Activated CD8-positive, alpha-beta T cell treated with anti-CD3 and anti-CD28 coated beads for 36 hours (primary cell): ENCODE results near the gene SUGCT. TPM values are rescaled to one million over a fixed set of nuclear protein-coding genes. Genes with fewer than 3 reads are reported as not detected.

Source experiments
- ATAC-seq: fragments of 200-7000 bp; cut with Tn5 transposase; one replicate; pipeline ENCODE4 v1.10.0; 2021; ENCODE audit warnings: mild to moderate bottlenecking, moderate library complexity
- CTCF ChIA-PET: fragments of 350-600 bp; sonication (Branson Sonifier 250); formaldehyde crosslinking; loops from one replicate; lab custom pipeline; 2021; ENCODE audit warnings: antibody characterized with exemption; lab: Charles Lee
- POLR2A ChIA-PET: fragments of 350-600 bp; sonication (Branson Sonifier 250); formaldehyde crosslinking; loops from one replicate; lab custom pipeline; 2021; ENCODE audit warnings: antibody characterized with exemption; lab: Charles Lee
- DNase-seq: peaks from one replicate; pipeline ENCODE4 v3.0.0-alpha.2; 2020
- H3K27ac Mint-ChIP-seq: one replicate; pipeline ENCODE4 v1.8.0; 2021; ENCODE audit warnings: mild to moderate bottlenecking, mixed read lengths
- H3K27me3 Mint-ChIP-seq: one replicate; pipeline ENCODE4 v1.8.0; 2021; ENCODE audit warnings: mixed read lengths
- H3K36me3 Mint-ChIP-seq: one replicate; pipeline ENCODE4 v1.8.0; 2021; ENCODE audit warnings: low read depth, mixed read lengths
- H3K4me1 Mint-ChIP-seq: one replicate; pipeline ENCODE4 v1.8.0; 2021; ENCODE audit warnings: low read depth, mixed read lengths
- H3K4me3 Mint-ChIP-seq: one replicate; pipeline ENCODE4 v1.8.0; 2021; ENCODE audit warnings: mild to moderate bottlenecking, moderate library complexity, mixed read lengths
- H3K9me3 Mint-ChIP-seq: one replicate; pipeline ENCODE4 v1.8.0; 2021; ENCODE audit warnings: mixed read lengths
- CTCF ChIP-seq: fragments of 200-600 bp; IDR thresholded peaks from one replicate; pipeline ENCODE4 v1.8.0; 2022; ENCODE audit warnings: antibody characterized with exemption, mild to moderate bottlenecking
- intact Hi-C: fragments of 100-400 bp; cut with micrococcal nuclease; formaldehyde crosslinking; loops from one replicate; pipeline ENCODE4 v1.10.0; 2022
- total RNA-seq, 2 experiments: library from RNA; stranded (reverse); gene quantifications; one replicate each; pipeline ENCODE4 v1.2.3, GENCODE V29; 2021

The SUGCT gene
- total RNA-seq, 2 experiments from 2014 or later: 1.6 to 2.0 TPM

- no peaks in the 10 kb centered on the region for H3K36me3 Mint-ChIP-seq
- no peak for DNase-seq
- intact Hi-C loops: no loop called here
- no peaks in the 10 kb centered on the region for H3K27me3 Mint-ChIP-seq
- H3K4me1 Mint-ChIP-seq: no peaks in the 10 kb centered on the region
- no peak for ATAC-seq
- ChIA-PET POLR2A (interaction anchor here (0.6 to 0.7 kb wide), 2 partner anchors 210 to 1744 kb away, joined by 3 to 4 read pairs; no protein-coding TSS in a partner anchor), CTCF (no interaction called here)
- H3K4me3 Mint-ChIP-seq: no peak overlapping the region
- TF ChIP-seq CTCF: no peak
- H3K27ac Mint-ChIP-seq: no peak overlapping the region
- H3K9me3 Mint-ChIP-seq: no peaks in the 10 kb centered on the region
These were observed 694.1 kb downstream of the SUGCT start for GRCh38 chr7:40828686-40829600.

GRCh38 chr7:40833191-40833887 is 698.5 kb downstream of the SUGCT start:
- H3K4me1 Mint-ChIP-seq: no peaks in the 10 kb centered on the region
- H3K27me3 Mint-ChIP-seq: no peaks in the 10 kb centered on the region
- intact Hi-C loops: no loop called here
- H3K36me3 Mint-ChIP-seq: no peaks in the 10 kb centered on the region
- H3K27ac Mint-ChIP-seq: no peak overlapping the region
- TF ChIP-seq CTCF: no peak
- H3K4me3 Mint-ChIP-seq: no peak overlapping the region
- DNase-seq (no peak), ATAC-seq (no peak)
- ChIA-PET CTCF (interaction anchor here (1.5 kb wide), 1 partner anchor 8 kb away, joined by 3 read pairs; no protein-coding TSS in a partner anchor), POLR2A (no interaction called here)
- H3K9me3 Mint-ChIP-seq: no peaks in the 10 kb centered on the region

- DNase-seq: no peak
- Mint-ChIP-seq H3K27ac (no peak overlapping the region), H3K4me3 (no peak overlapping the region), H3K4me1 (no peaks in the 10 kb centered on the region), H3K9me3 (no peaks in the 10 kb centered on the region), H3K36me3 (no peaks in the 10 kb centered on the region), H3K27me3 (no peaks in the 10 kb centered on the region)
- CTCF ChIA-PET: interaction anchor here (1.5 kb wide), 1 partner anchor 8 kb away, joined by 3 read pairs; no protein-coding TSS in a partner anchor
- POLR2A ChIA-PET: no interaction called here
- no peak for ATAC-seq
- intact Hi-C loops: no loop called here
- TF ChIP-seq CTCF: no peak
These were observed 699.1 kb downstream of the SUGCT start for GRCh38 chr7:40833888-40834234.

GRCh38 chr7:40836218-40836617 is 701.4 kb downstream of the SUGCT start:
- Mint-ChIP-seq H3K4me3 (no peak overlapping the region), H3K27me3 (no peaks in the 10 kb centered on the region), H3K9me3 (peaks cover 7% of the 10 kb centered on the region), H3K4me1 (no peaks in the 10 kb centered on the region), H3K36me3 (peaks cover 3% of the 10 kb centered on the region), H3K27ac (no peak overlapping the region)
- intact Hi-C loops: no loop called here
- ChIA-PET POLR2A (no interaction called here), CTCF (no interaction called here)
- DNase-seq: no peak
- TF ChIP-seq CTCF: no peak
- no peak for ATAC-seq

GRCh38 chr7:40839881-40840280 is 705.1 kb downstream of the SUGCT start:
- intact Hi-C loops: no loop called here
- ChIA-PET CTCF (no interaction called here), POLR2A (no interaction called here)
- DNase-seq (no peak), ATAC-seq (no peak)
- Mint-ChIP-seq H3K27ac (no peak overlapping the region), H3K9me3 (peaks cover 7% of the 10 kb centered on the region), H3K4me3 (no peak overlapping the region), H3K36me3 (peaks cover 3% of the 10 kb centered on the region), H3K27me3 (no peaks in the 10 kb centered on the region), H3K4me1 (no peaks in the 10 kb centered on the region)
- no peak for TF ChIP-seq CTCF
